HG03520 (cell line): ENCODE data around the gene LRRC7.
"Not testable (repeated sequence)": the region's sequence is repeated elsewhere in the genome, so short reads cannot be mapped to it uniquely, and the experiment has no call there.

ENCODE experiments used
- ATAC-seq: cut with Tn5 transposase; IDR thresholded peaks from one replicate; pipeline ENCODE4 v1.9.1; 2021; ENCODE audit warnings: mild to moderate bottlenecking, moderate library complexity; ENCODE audit not compliant: unreplicated experiment

The LRRC7 gene

DNA sequence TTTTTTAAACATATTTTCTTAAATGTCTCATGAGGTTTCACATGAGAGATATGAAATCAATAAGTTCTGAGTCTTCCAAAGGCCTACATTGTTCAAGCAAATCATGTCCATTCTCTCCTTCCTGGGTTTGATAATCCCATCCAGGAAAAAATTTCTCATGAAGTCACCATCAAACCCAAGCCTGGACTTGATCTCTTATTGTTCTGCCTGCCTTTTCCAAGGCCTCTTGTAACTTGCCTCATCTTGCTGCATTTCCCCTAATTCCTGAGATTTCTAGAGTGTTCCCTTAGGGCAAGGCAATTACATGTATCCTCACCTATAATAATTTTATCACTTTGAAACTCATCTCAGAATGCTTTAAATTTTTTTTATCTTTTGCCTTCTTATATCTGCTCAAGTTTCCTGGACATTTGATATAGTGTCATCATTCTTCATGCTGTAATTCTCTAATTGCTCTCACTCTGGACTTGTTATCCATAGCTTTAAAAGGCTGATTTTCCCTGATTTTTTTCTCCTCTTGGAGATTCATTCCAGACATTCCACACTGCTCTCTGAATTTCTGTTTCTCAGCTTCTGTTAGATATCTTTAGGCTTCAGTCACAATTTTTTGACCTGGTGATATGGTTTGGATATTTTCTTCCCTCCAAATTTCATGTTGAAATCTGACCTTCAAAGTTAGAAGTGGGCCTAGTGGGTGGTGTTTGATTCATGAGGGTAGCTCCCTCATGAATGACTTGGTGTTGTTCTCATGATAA lies 126.4 kb downstream of the LRRC7 start:
- ATAC-seq, result no peak

DNA sequence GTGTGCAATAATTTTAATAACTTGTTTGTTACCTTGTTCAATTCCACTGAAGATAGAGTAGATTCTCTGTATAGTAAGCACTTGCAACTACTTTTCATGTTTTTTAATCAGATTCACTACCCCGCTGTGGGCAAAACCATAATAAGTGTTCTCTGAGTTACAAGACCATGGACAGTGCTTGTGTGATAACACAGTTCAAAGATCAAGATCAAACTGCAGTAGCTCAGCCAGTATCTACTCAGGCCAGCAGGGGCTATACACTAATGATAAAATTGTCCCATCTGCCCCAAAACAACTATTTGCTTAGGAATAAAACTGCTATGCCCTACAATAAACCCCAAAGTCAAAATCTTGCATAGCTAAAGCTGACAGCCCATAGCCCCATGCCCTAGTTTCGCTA lies 129.6 kb downstream of the LRRC7 start:
- no peak for ATAC-seq

DNA sequence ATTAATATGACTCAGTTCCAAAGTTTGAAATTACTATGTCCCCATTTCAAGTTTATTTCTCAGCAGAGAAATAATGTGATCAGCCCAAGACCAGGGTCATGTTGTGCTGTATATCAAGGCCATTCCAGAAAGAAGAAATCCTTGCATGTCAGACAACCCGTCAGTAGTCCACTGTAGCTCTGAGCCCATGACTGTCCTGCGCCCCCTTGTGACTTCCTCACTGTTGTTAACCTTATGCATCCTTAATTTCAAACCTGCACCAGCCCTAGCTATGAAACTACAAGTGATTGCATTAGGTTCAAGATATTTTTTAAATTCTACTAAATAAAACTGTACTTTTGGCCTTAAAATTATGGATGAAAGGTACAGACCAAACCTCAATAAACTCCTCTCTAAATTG lies 133.0 kb downstream of the LRRC7 start:
- ATAC-seq, result no peak

DNA sequence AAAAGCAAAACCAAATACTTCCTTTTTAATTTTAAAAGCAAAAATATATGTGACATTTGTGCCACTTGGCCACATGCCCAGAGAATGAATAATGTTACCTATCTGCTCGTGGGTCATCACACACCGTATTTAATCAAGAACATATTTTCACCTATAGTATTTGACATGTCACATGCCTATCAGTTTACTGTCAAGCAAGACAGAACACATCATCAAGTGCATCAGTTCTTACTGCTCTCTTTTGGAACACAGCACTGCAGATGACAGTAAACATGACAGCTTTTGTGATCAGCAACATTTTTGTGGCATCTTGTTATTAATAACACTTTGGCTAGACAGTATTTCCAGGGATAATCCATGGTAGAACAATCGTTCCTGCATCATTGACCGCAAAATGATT lies 134.4 kb downstream of the LRRC7 start:
- no peak for ATAC-seq

DNA sequence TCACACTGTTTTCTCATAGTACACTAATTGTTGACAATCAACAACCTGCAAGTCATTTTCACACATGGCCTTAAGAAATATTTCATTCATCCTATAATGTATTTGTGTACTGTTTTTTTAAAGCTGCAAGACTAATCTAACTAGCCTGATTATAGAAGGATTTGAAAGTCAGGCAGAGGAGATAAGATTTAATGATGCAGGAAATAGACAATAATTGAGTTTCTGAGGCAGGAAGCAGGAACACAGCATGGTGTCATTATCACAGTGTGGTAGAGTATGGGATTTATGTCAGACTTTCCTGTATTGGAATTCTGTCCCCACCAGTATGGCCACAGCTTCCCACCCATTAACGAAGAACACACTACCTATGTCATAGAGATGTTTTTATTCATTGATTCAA lies 138.8 kb downstream of the LRRC7 start:
- no peak for ATAC-seq

DNA sequence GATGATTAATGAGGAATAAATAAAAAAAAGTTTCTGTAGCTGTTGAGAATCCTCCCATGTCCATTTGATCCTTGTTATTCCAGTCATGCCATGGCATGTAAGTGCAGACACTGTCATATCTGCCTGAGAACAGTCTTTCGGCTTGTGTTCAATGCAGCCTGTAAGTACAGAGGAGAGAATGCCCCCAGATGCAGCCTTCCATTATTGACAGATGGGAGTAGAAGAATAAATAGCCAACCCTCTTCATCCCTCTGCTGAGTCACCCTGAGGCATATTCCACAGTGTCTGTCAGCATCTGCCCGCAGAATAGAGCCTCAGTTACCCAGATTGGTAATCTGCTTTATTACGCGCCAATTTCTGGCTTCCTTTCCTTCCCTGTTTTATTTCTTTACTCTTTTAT lies 139.4 kb downstream of the LRRC7 start:
- no peak for ATAC-seq

DNA sequence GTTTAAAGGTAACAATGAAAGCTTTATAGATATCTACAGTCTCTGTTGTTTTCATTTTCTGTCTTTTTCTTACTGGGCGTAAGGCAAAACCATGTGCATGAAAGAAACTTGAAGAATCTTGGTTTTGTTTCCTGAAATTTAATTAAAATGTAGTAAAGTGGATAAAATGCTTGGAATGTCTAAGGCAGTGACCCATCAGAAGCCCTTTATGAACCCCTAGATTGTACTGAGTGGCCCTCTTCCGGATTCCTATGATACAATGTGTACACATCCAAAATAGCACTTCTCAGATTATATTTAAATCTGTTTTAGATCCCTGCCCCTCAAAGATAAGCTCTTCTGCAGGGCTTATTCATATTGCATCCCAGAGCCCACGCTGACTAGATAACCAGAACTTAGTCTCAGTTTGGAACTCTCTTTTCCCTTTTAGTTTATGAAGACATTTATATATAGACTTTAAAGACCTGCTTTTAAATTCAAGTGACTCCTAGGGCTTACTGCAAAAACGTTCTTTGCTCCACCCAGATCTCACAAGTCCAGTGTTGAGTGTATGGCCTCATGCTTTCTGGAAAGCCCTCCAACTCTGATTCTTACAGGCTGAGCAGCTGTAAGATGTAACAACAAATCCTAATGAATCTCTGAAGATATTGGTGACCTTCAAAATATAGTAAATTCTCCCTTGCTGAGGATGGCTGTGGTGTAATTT lies 142.9 kb downstream of the LRRC7 start:
- ATAC-seq, result no peak

DNA sequence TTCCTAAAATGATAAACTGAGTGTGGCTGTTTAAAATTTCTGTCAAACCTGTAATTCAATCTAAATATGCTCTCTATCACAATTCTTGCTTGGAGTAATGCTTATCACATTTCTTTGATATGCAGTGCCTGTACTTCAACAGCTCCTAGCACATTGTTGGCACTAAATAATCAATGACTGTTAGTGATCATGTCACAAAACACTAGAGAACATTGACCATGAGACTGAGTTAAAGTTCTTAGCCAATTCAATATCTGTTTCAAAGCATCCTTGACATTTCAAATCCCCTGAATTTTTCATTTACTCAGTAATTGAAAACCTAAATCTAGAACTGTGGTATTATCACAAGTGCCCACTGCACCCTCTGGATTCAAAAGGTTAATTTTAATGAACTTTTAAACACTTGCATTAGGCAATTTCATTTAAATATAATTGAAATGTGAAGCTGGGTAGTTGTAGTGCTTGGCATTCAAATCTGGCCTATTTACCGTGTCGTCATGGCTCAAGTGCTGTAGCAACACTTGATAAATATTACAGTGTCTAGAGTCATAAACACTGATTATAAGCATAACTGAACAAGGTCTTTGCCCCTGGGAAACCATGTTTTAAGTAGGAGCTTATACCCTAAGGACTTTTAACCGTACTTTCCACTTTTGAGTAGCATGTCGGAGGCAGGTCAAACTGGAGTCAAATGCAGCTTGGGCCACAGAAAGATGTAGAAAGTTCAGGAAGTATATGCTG lies 143.6 kb downstream of the LRRC7 start:
- ATAC-seq, result no peak

DNA sequence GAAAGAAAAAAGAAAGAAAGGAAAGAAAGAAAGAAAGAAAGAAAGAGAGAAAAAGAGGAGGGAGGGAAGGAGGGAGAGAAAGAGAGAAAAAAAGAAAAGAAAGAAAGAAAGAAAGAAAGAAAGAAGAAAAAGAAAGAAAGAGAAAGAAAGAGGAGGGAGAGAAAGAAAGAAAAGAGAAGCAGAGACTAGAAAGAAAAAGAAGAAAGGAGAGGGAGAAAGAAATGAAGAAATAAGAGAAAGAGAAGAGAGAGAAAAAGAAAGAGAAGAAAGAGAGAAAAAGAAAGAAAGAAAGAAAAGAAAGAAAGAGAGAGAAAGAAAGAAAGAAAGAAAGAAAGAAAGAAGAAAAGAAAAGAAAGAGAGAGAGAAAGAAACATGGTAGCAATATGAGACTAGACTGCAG lies 150.1 kb downstream of the LRRC7 start:
- ATAC-seq, result not testable (repeated sequence)

DNA sequence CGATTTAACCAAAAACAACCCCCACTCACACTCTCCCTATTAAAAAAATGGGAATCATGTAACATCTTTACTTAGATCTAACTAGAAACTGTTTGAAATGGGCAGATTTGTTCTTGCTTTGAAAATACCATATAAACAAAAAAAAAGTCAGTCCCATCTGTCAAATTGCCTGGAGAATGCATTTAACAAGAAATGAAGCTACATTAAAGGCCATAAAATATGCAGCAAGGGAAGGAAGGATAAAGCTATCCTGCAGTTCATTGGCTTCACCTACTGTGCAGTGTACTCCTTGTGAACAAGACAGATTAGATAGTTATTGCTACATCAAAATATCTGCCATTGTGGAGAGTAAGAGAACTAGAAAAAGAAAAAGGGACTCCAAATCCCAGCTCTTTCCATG lies 160.5 kb downstream of the LRRC7 start:
- ATAC-seq, result no peak

DNA sequence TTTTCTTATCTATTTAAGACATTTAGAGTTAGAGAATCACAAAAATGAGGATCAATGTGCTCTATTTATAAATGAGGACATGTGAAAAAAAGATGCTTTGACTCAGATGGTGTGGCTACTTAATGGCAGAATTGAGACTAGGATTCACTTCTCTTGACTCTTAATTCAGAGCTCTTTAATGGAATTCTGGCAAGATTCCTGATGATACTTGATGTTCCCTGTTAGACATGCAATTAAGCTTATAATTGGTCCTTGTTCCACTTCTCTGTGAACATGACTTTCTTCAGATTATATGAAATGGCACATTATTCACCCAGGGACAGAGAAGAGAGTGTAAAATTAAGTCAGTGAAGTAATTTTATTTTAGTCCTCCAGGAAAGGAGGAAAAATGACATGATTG lies 165.3 kb downstream of the LRRC7 start:
- no peak for ATAC-seq

DNA sequence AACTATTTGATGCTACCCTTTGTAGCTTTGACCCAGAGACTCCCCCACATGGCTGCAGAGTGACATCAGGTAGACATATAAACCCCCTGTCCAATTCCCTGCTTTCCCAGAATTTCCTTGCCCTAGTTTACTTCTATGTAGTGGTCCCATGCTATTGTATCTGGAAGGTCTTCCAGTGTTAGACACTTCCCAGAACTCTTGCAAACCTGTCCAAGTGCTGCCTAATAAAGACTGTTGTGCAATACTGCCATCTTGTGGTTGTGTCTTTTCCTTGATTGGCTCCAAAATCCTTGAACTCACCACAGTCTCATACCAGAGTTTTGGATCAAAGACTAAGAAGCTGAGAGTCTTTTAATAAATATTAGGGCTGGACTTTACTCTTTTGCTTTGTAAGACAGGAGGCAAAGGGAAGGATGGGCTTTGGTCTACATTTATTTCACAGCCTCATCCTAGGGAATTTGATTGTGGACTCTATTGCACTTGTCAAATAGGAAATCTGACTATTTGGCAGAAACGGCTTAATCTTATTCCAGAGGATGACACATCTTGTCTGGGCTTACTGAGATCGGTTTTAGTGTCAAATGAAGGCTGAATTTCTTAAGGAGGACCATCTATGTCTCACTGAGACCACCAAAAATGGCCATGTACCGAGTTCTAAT lies 169.9 kb downstream of the LRRC7 start:
- ATAC-seq, result no peak

DNA sequence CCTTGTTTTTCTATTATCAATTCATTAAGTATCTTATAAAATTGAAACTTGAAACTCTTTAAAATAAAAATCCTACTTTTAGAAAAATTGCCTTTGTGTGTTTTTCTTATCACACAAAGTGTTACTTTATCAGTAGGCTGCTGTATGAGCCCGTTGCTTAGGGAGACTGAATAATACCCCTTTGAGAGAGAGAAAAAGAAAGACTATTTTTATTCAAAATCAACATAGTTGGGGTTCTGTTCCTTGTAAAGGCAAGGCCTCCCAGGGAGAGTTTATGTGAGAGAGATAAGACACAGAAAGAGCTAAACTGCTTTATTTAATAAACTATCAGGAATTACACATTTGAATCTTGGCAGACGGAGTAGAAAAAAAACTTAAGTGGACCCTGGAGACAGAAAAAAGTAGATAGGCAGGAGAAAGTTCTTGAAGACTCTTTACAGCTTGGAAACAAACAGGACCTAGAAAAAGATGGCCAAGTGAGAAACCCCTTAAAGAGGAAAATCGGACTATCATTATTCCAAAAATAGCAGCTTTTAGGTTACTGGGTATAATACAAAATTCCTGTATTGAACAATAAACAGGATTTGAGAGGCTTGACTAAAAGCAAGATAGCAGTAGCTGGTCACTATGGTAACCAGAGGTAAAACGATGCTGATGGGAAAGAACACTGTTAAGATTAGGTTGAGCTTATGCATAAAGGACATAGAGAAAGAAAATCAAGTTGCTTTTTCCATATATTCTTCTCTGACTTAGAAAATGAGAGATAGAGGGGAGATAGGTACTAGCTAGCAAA lies 170.9 kb downstream of the LRRC7 start:
- no peak for ATAC-seq

DNA sequence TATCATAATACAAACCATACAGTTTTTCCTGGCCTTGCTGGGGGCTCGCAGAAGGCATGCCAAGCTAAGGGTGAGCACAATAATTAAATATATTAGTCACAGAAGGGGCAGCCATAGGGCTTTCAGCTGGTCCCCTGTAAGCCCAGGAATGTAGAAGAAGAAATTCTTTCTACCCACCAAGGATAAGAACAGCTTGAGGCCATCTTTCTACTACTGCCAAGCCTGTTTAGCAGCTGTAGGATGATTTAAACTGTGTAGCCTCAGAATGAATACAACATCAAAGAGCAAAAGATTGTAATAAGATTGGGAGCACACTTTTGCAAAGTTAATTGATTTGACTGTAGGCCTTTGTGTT lies 171.5 kb downstream of the LRRC7 start:
- no peak for ATAC-seq

DNA sequence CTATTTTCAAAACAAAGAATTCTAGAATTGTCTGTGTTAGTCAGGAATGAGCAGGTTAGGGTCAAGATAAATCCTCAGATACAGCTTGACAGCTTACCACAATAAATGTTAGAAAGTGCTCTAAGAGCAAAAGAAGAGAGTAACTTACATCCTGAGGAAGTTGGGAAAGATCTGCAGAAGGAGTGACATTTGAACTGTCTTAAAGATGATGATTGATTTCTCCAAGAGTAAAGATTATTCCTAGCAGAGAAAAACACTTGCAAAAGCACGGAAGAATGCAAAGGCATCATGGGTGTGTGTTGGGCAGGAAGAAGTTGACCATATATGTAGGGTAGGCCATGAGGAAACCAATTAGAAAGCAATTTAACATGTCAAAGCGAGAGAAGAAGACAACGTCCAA lies 175.4 kb downstream of the LRRC7 start:
- ATAC-seq, result no peak

DNA sequence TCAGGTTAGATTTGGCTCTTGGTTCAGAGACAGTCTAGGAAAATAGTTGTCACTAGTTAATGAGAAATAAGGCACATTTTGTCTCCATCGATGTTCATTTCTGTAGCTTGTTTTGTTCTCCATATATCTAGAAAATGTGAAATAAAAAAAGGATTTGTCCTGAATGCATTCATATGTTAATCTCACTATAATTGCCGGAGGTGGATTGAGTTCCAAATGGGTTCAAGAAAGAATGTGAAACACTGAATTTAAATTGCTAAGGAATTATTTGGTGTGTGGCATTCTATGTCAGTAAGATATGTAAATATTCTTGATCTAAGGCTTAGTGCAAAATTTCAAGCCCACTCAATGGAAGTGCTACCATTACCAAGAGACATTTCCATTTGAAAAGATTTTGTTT lies 176.7 kb downstream of the LRRC7 start:
- no peak for ATAC-seq

DNA sequence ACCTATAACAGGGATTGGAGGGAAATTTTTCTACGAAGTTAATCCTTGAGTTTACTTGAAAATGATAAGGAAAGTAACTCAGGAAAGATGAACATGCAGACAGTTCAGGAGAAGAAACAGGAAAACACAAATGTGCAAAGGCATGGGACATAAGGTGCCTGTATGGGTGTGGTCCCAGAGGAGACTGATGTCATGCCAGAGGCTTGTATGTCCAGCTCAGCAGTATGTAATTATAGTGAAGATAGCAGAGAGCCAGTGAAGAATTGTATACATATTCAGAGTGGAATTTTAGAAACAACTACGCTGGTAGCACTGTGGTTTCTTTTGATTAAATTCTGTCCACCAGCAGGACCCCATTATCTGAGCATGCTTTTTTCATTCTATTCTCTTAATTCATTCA lies 179.5 kb downstream of the LRRC7 start:
- ATAC-seq, result no peak

DNA sequence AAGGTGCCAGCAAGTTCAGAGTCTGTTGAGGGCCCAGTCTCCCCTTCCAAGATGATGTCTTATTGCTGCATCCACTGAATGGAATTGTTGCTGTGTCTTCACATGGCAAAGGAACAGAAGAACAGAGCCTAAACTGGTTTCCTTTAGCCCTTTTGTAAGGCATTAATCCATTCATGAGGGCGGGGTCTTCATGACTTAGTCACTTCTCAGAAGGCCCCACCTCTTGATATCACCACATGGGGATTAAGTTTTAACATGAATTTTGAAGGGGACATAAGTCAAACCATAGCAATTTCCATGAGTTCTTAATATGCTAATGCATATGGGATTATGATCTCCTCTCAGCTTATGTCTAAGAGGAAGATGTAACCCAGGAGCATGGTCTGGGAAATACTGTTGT lies 182.9 kb downstream of the LRRC7 start:
- no peak for ATAC-seq

DNA sequence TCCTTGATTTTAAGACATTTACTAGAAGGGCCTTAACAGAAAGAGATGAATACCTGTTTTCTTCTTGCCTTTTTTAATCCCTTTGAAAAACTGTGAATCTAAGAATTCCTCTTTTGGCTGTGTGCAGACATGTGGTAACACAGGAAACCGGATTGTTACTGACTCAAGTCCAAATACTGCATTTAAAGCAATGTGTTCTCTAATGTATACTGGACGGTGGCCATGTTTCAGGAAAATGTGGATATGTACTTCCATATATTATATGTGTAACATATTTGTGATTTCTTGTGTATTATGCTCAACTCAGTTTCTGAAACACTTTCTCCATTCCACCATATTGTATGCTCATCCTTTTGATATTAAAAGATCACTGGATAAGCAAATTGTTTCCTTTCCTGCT lies 185.1 kb downstream of the LRRC7 start:
- no peak for ATAC-seq

DNA sequence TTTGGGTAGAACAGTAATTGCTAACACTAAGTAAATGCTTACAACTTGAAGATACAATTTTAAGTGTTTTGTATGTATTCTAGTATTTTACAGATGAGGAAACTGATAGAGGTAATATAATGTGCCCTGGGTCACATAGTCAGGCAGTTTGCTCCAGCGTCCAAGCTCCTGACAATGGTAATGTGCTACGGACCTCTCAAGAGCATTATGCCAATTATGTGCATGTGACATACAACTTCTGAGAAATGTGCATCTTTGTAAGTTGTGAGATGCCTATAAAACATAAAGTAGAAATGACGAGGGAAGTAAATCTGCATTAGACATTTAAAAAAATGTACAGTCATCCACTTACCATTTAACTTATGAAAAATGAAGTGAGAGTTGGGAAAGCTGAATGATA lies 186.8 kb downstream of the LRRC7 start:
- no peak for ATAC-seq

DNA sequence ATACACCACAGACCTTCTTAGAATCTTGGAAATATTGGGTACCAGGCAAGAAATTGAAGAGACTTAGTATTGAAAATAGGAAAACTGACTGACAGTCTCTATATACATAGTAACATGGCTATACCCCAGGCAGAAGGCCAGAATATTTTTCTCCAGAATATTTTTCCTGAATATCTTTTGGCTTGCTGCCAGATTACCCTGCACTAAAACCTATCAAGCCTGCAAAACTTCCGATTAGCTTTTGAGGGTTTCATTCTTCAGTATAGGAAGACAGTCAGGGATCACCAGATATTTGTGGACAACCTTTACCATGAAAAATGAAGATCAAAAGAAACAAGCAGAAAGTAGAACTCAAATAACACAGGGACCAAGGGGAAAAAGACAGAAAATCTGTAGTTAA lies 187.9 kb downstream of the LRRC7 start:
- no peak for ATAC-seq
